ENCODE data around the gene UBL3. TPM values are rescaled to one million over a fixed set of nuclear protein-coding genes. Genes with fewer than 3 reads are reported as not detected.

UBL3 gene
- total RNA-seq, 1 experiment from 2014 or later = 24.4 TPM

DNA sequence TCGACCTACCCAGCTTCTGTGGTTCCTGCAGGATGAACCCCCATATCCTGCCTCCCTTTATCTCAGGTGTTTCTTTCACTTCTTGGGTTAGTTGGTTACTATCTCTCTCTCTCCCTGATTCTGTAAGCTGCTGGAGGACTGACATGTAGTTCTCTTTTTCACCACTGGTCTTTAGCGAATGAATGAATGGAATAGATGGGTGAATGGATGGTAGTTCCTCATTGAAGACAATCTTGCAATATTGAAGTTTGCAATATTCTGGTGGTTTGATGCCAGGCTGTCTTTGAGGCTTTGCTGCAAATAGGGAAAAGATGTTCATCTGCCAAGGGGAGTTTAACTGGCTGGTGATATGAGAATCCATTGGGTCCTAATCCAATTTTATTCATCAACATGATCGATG, 120.2 kb downstream of the UBL3 start:
- intact Hi-C loops (cut with micrococcal nuclease; ENCODE audit: unreplicated experiment) = no loop called here
- no peak for DNase-seq
- ChIA-PET CTCF (no interaction called here), POLR2A (ENCODE audit: unreplicated experiment) (no interaction called here)
- Histone ChIP-seq H3K9me3 (ENCODE audit: insufficient read depth, low read depth) (peaks cover 5% of the 10 kb centered on the region; the same call in 1 of the 2 replicates), H3K9me2 (ENCODE audit: insufficient read depth) (no peaks in the 10 kb centered on the region), H3F3A (ENCODE audit: insufficient read depth, low read depth) (no peaks in the 10 kb centered on the region), H3K27ac (no peak overlapping the region), H3K4me1 (replicated peaks; ENCODE audit: insufficient read depth) (peaks cover 6% of the 10 kb centered on the region), H3K4me3 (no peak overlapping the region), H4K20me1 (ENCODE audit: insufficient read depth) (no peaks in the 10 kb centered on the region), H3K27me3 (ENCODE audit: insufficient read depth, low read depth) (peaks cover 18% of the 10 kb centered on the region; the same call in 1 of the 2 replicates), H3K36me3 (ENCODE audit: low read depth) (no peaks in the 10 kb centered on the region), H2AFZ (no peak overlapping the region), H3K79me2 (ENCODE audit: low read depth) (no peaks in the 10 kb centered on the region), H3K4me2 (no peak overlapping the region)
- TF ChIP-seq, protein P1, sequence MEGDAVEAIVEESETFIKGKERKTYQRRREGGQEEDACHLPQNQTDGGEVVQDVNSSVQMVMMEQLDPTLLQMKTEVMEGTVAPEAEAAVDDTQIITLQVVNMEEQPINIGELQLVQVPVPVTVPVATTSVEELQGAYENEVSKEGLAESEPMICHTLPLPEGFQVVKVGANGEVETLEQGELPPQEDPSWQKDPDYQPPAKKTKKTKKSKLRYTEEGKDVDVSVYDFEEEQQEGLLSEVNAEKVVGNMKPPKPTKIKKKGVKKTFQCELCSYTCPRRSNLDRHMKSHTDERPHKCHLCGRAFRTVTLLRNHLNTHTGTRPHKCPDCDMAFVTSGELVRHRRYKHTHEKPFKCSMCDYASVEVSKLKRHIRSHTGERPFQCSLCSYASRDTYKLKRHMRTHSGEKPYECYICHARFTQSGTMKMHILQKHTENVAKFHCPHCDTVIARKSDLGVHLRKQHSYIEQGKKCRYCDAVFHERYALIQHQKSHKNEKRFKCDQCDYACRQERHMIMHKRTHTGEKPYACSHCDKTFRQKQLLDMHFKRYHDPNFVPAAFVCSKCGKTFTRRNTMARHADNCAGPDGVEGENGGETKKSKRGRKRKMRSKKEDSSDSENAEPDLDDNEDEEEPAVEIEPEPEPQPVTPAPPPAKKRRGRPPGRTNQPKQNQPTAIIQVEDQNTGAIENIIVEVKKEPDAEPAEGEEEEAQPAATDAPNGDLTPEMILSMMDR (conservative IDR thresholded peaks at IDR 0.05) = peak; percentile 39; the same call in 1 of the 2 replicates
- TF ChIP-seq EZH2 (IDR thresholded peaks at IDR 0.05; ENCODE audit: low read depth) = no peak
- no TSS peak for BruUV-seq (replicated peaks)

DNA sequence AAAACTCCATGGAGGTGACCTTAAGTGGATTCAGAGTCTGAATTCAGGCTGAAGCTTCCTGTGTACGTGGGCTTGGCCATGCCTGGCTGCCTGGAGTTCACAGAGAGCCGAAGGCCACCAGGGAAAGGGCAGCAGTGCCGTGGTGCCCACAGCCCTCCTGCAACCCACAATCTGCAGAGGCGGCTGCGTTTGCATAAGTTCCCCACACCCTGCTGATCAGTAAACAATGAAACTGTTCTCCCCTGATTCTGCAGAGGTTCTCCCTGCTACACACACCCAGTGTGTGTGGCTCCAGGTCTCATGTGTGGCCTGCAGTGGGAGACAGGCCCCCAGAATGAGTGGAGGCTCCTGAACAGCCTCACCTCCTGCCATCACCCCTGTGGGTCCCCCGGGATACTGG, 128.0 kb downstream of the UBL3 start:
- no peaks in the 10 kb centered on the region for H4K20me1 ChIP-seq (ENCODE audit: insufficient read depth)
- no peaks in the 10 kb centered on the region for H3K36me3 ChIP-seq (ENCODE audit: low read depth)
- H3K27ac ChIP-seq = no peak overlapping the region
- no peak for TF ChIP-seq EZH2 (IDR thresholded peaks at IDR 0.05; ENCODE audit: low read depth)
- TF ChIP-seq, protein P1 (conservative IDR thresholded peaks at IDR 0.05) = no peak
- no peak overlapping the region for H2AFZ ChIP-seq
- H3K4me3 ChIP-seq = no peak overlapping the region
- H3K9me2 ChIP-seq (ENCODE audit: insufficient read depth) = no peaks in the 10 kb centered on the region
- no peaks in the 10 kb centered on the region for H3K4me1 ChIP-seq (replicated peaks; ENCODE audit: insufficient read depth)
- intact Hi-C loops (cut with micrococcal nuclease; ENCODE audit: unreplicated experiment) = no loop called here
- H3K27me3 ChIP-seq (ENCODE audit: insufficient read depth, low read depth) = peaks cover 18% of the 10 kb centered on the region
- H3K79me2 ChIP-seq (ENCODE audit: low read depth) = no peaks in the 10 kb centered on the region
- peaks cover 5% of the 10 kb centered on the region; the same call in 1 of the 2 replicates for H3K9me3 ChIP-seq (ENCODE audit: insufficient read depth, low read depth)
- BruUV-seq (replicated peaks) = no TSS peak
- no peak overlapping the region for H3K4me2 ChIP-seq
- POLR2A ChIA-PET (ENCODE audit: unreplicated experiment) = no interaction called here
- no peaks in the 10 kb centered on the region for H3F3A ChIP-seq (ENCODE audit: insufficient read depth, low read depth)
- CTCF ChIA-PET = no interaction called here
- DNase-seq = no peak

DNA sequence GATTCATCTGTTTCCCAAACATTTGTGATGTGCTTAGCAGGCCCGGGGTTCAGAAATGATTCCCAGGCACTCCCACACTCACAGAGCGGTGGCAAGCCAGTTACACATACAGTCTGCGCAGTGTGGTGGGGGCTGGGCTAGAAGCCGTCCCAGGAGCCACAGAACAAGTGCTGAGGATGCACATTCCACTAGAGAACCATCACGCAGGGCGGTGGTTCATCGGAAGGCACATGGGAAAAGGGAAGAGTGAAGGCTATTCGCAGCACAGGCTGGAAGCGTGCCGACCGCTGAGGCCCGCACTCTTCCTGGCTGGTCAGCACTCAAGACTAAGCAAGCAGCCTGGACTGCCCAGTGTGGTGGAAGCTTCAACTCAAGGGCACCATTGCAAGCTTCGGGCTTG, 128.7 kb downstream of the UBL3 start:
- TF ChIP-seq, protein P1 (conservative IDR thresholded peaks at IDR 0.05) = no peak
- TF ChIP-seq EZH2 (IDR thresholded peaks at IDR 0.05; ENCODE audit: low read depth) = no peak
- intact Hi-C loops (cut with micrococcal nuclease; ENCODE audit: unreplicated experiment) = no loop called here
- Histone ChIP-seq H4K20me1 (ENCODE audit: insufficient read depth) (no peaks in the 10 kb centered on the region), H3F3A (ENCODE audit: insufficient read depth, low read depth) (no peaks in the 10 kb centered on the region), H3K27me3 (ENCODE audit: insufficient read depth, low read depth) (peaks cover 18% of the 10 kb centered on the region), H3K79me2 (ENCODE audit: low read depth) (no peaks in the 10 kb centered on the region), H3K9me3 (ENCODE audit: insufficient read depth, low read depth) (peaks cover 4% of the 10 kb centered on the region; the same call in 1 of the 2 replicates), H3K27ac (no peak overlapping the region), H2AFZ (no peak overlapping the region), H3K4me2 (no peak overlapping the region), H3K4me3 (no peak overlapping the region), H3K36me3 (ENCODE audit: low read depth) (no peaks in the 10 kb centered on the region), H3K4me1 (replicated peaks; ENCODE audit: insufficient read depth) (no peaks in the 10 kb centered on the region), H3K9me2 (ENCODE audit: insufficient read depth) (no peaks in the 10 kb centered on the region)
- ChIA-PET CTCF (no interaction called here), POLR2A (ENCODE audit: unreplicated experiment) (no interaction called here)
- no peak for DNase-seq
- BruUV-seq (replicated peaks) = no TSS peak

All from PC-9 (cell line).